ENCODE measurements around the gene LPCAT3.

The LPCAT3 gene

GRCh38 chr12:6952863-6953441, 65.3 kb downstream of the LPCAT3 start:
- TF ChIP-seq CTCF (IDR thresholded peaks at IDR 0.05) = no peak
- Histone ChIP-seq H3K4me3 (peak overlapping the region; percentile 35 to 43), H3K27me3 (no peaks in the 10 kb centered on the region), H3K4me1 (no peaks in the 10 kb centered on the region), H3K27ac (peak overlapping the region in 1 of 2 donors; percentile 19), H3K36me3 (peaks cover 0 to 22% (median 0%) of the 10 kb centered on the region in 3 donors), H3K9me3 (no peaks in the 10 kb centered on the region)
- no peak for DNase-seq
- intact Hi-C loops (cut with DNase I; ENCODE audit: low total_unique reads) = no loop called here

GRCh38 chr12:6952121-6952862, 66.0 kb downstream of the LPCAT3 start:
- DNase-seq = no peak
- Histone ChIP-seq H3K27me3 (no peaks in the 10 kb centered on the region), H3K4me3 (peak overlapping the region; percentile 35 to 43), H3K4me1 (no peaks in the 10 kb centered on the region), H3K9me3 (no peaks in the 10 kb centered on the region), H3K36me3 (peaks cover 0 to 16% (median 0%) of the 10 kb centered on the region in 3 donors), H3K27ac (no peak overlapping the region)
- no peak for TF ChIP-seq CTCF (IDR thresholded peaks at IDR 0.05)
- intact Hi-C loops (cut with DNase I; ENCODE audit: low total_unique reads) = no loop called here

- intact Hi-C loops (cut with DNase I; ENCODE audit: low total_unique reads) = no loop called here
- H3K4me3 ChIP-seq = peak overlapping the region; percentile 35 to 43
- no peak for DNase-seq
- H3K27ac ChIP-seq = peak overlapping the region in 1 of 2 donors; percentile 36
- no peaks in the 10 kb centered on the region for H3K27me3 ChIP-seq
- no peaks in the 10 kb centered on the region for H3K4me1 ChIP-seq
- H3K36me3 ChIP-seq = peaks cover 0 to 22% (median 5%) of the 10 kb centered on the region in 3 donors
- no peak for TF ChIP-seq CTCF (IDR thresholded peaks at IDR 0.05)
- no peaks in the 10 kb centered on the region for H3K9me3 ChIP-seq
Measured at GRCh38 chr12:6951551-6952120, 66.6 kb downstream of the LPCAT3 start.

GRCh38 chr12:6950811-6951540, 67.3 kb downstream of the LPCAT3 start, which contains the start of gene PTPN6:
Gene PTPN6 (plus strand): TSS chr12:6951356. CDS start chr12:6951513, 157 bp downstream.
- H3K27me3 ChIP-seq = no peaks in the 10 kb centered on the region
- peak within 1 kb of the TSS; percentile 35 to 43 for H3K4me3 ChIP-seq
- no peak for TF ChIP-seq CTCF (IDR thresholded peaks at IDR 0.05)
- H3K4me1 ChIP-seq = peaks cover 0 to 7% (median 6%) of the 10 kb centered on the region in 4 donors
- H3K36me3 ChIP-seq = peaks cover 0 to 26% (median 7%) of the 10 kb centered on the region in 3 donors
- no peaks in the 10 kb centered on the region for H3K9me3 ChIP-seq
- DNase-seq = no peak
- H3K27ac ChIP-seq = peak within 1 kb of the TSS in 1 of 2 donors; percentile 36
- intact Hi-C loops (cut with DNase I; ENCODE audit: low total_unique reads) = no loop called here

GRCh38 chr12:6950401-6950801, 67.9 kb downstream of the LPCAT3 start:
- peaks cover 0 to 12% (median 12%) of the 10 kb centered on the region in 4 donors for H3K4me1 ChIP-seq
- H3K36me3 ChIP-seq = peaks cover 0 to 26% (median 13%) of the 10 kb centered on the region in 3 donors
- no peak overlapping the region for H3K4me3 ChIP-seq
- no peaks in the 10 kb centered on the region for H3K27me3 ChIP-seq
- H3K27ac ChIP-seq = no peak overlapping the region
- H3K9me3 ChIP-seq = no peaks in the 10 kb centered on the region
- DNase-seq = no peak
- TF ChIP-seq CTCF (IDR thresholded peaks at IDR 0.05) = no peak
- intact Hi-C loops (cut with DNase I; ENCODE audit: low total_unique reads) = no loop called here

Measured in tibial artery (tissue), 4 donors.